Endodermal cell (in vitro differentiated cells): ENCODE data around the gene PRICKLE2. TPM values are rescaled to one million over a fixed set of nuclear protein-coding genes. Genes with fewer than 3 reads are reported as not detected.

Experiments used
- DNase-seq: peaks from one replicate; pipeline ENCODE4 v3.0.0-alpha.2; 2017
- H3K27ac ChIP-seq: 2 replicates; pipeline ENCODE4 v1.5.1; 2013; ENCODE audit warnings: mild to moderate bottlenecking, low read depth, low read length, moderate library complexity
- H3K27me3 ChIP-seq: 2 replicates; pipeline ENCODE4 v1.6.1; 2013; ENCODE audit warnings: mild to moderate bottlenecking, low read length, moderate library complexity; ENCODE audit not compliant: insufficient read depth, control insufficient read depth, poor library complexity, severe bottlenecking
- H3K36me3 ChIP-seq: 2 replicates; pipeline ENCODE4 v1.7.0; 2013; ENCODE audit warnings: mild to moderate bottlenecking, low read length, moderate library complexity; ENCODE audit not compliant: control insufficient read depth, insufficient read depth
- H3K4me1 ChIP-seq: one replicate; pipeline ENCODE4 v1.7.0; 2013; ENCODE audit warnings: low read length; ENCODE audit not compliant: control insufficient read depth, insufficient read depth
- H3K4me3 ChIP-seq: 2 replicates; pipeline ENCODE4 v1.5.1; 2013; ENCODE audit warnings: mild to moderate bottlenecking, low read length, moderate library complexity
- H3K9ac ChIP-seq: 2 replicates; pipeline ENCODE4 v1.6.1; 2013; ENCODE audit warnings: mild to moderate bottlenecking, low read length, moderate library complexity; ENCODE audit not compliant: poor library complexity, severe bottlenecking; ENCODE audit errors: extremely low read depth
- H3K9me3 ChIP-seq: 2 replicates; pipeline ENCODE4 v1.6.1; 2013; ENCODE audit warnings: mild to moderate bottlenecking, low read length, moderate library complexity; ENCODE audit not compliant: control insufficient read depth
- H3K27ac Mint-ChIP-seq: 2 replicates; pipeline ENCODE4 v1.8.0; 2020; ENCODE audit warnings: mixed read lengths
- H3K27me3 Mint-ChIP-seq: 2 replicates; pipeline ENCODE4 v1.8.0; 2021; ENCODE audit warnings: mild to moderate bottlenecking, mixed read lengths; ENCODE audit not compliant: insufficient read depth
- H3K36me3 Mint-ChIP-seq: 2 replicates; pipeline ENCODE4 v1.8.0; 2020; ENCODE audit warnings: low read depth, mixed read lengths
- H3K4me1 Mint-ChIP-seq: 2 replicates; pipeline ENCODE4 v1.8.0; 2020; ENCODE audit warnings: mixed read lengths
- H3K4me3 Mint-ChIP-seq: 2 replicates; pipeline ENCODE4 v1.8.0; 2020; ENCODE audit warnings: mild to moderate bottlenecking, moderate library complexity, mixed read lengths
- H3K9me3 Mint-ChIP-seq: 2 replicates; pipeline ENCODE4 v1.8.0; 2020; ENCODE audit warnings: mild to moderate bottlenecking, mixed read lengths
- WGBS, 2 experiments: methylation state at CpG; one replicate each; pipeline versions ENCODE4 v1.1.5 to v1.1.7; 2013; ENCODE audit warnings: missing lambda C conversion rate in 2 of 2, mixed read lengths in 1 of 2; ENCODE audit not compliant: insufficient coverage in 1 of 2, insufficient read length in 1 of 2; 5-methylcytosine and 5-hydroxymethylcytosine counted together
- total RNA-seq, 2 donors: library from RNA; stranded (reverse); fragmentation: NEBNext Ultra II Directional in 1 of 2; extraction: Animal tissue kit (Norgen Biotek cat#: 25700) in 1 of 2; gene quantifications; 2 replicates in 1 of 2; 3 replicates in 1 of 2; pipeline ENCODE4 v1.2.1, GENCODE V29; 2021
- TF ChIP-seq, protein P1 (sequence below): fragments of 200-600 bp; sonication (generic); conservative IDR thresholded peaks from 2 replicates; pipeline ENCODE4 v1.5.0; 2021; ENCODE audit warnings: antibody characterized with exemption, mild to moderate bottlenecking

PRICKLE2 gene
- total RNA-seq, 2 donors from 2014 or later: 8.5 to 10.4 TPM

GRCh38 chr3:64152086-64152485 is 73.2 kb downstream of the PRICKLE2 start:
- Histone ChIP-seq H3K27me3 (no peaks in the 10 kb centered on the region), H3K4me3 (no peak overlapping the region), H3K36me3 (peaks cover 29% of the 10 kb centered on the region), H3K27ac (no peak overlapping the region), H3K9me3 (peaks cover 12% of the 10 kb centered on the region), H3K4me1 (peaks cover 3% of the 10 kb centered on the region), H3K9ac (no peak overlapping the region)
- no peaks in the 10 kb centered on the region for H3K9me3 Mint-ChIP-seq
- no peaks in the 10 kb centered on the region for H3K27me3 Mint-ChIP-seq
- 93 to 100% methylated on average over 2 of the region's 2 CpGs for WGBS, 2 experiments
- H3K36me3 Mint-ChIP-seq: peaks cover 36% of the 10 kb centered on the region
- TF ChIP-seq, protein P1, sequence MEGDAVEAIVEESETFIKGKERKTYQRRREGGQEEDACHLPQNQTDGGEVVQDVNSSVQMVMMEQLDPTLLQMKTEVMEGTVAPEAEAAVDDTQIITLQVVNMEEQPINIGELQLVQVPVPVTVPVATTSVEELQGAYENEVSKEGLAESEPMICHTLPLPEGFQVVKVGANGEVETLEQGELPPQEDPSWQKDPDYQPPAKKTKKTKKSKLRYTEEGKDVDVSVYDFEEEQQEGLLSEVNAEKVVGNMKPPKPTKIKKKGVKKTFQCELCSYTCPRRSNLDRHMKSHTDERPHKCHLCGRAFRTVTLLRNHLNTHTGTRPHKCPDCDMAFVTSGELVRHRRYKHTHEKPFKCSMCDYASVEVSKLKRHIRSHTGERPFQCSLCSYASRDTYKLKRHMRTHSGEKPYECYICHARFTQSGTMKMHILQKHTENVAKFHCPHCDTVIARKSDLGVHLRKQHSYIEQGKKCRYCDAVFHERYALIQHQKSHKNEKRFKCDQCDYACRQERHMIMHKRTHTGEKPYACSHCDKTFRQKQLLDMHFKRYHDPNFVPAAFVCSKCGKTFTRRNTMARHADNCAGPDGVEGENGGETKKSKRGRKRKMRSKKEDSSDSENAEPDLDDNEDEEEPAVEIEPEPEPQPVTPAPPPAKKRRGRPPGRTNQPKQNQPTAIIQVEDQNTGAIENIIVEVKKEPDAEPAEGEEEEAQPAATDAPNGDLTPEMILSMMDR: no peak
- DNase-seq: no peak
- H3K27ac Mint-ChIP-seq: no peak overlapping the region
- H3K4me3 Mint-ChIP-seq: no peak overlapping the region
- H3K4me1 Mint-ChIP-seq: peaks cover 11% of the 10 kb centered on the region

GRCh38 chr3:64151342-64151871 is 73.9 kb downstream of the PRICKLE2 start:
- Histone ChIP-seq H3K4me1 (no peaks in the 10 kb centered on the region), H3K27ac (peak overlapping the region; percentile 13), H3K36me3 (peaks cover 27% of the 10 kb centered on the region), H3K27me3 (no peaks in the 10 kb centered on the region), H3K9me3 (peaks cover 12% of the 10 kb centered on the region), H3K4me3 (no peak overlapping the region), H3K9ac (no peak overlapping the region)
- DNase-seq: no peak
- no peaks in the 10 kb centered on the region for H3K9me3 Mint-ChIP-seq
- peaks cover 4% of the 10 kb centered on the region for H3K4me1 Mint-ChIP-seq
- no peak overlapping the region for H3K27ac Mint-ChIP-seq
- TF ChIP-seq, protein P1: no peak
- H3K36me3 Mint-ChIP-seq: peaks cover 42% of the 10 kb centered on the region
- no peaks in the 10 kb centered on the region for H3K27me3 Mint-ChIP-seq
- whole genome bisulfite sequencing, 2 experiments: 95 to 98% methylated on average over 5 of the region's 5 CpGs
- H3K4me3 Mint-ChIP-seq: no peak overlapping the region

DNA sequence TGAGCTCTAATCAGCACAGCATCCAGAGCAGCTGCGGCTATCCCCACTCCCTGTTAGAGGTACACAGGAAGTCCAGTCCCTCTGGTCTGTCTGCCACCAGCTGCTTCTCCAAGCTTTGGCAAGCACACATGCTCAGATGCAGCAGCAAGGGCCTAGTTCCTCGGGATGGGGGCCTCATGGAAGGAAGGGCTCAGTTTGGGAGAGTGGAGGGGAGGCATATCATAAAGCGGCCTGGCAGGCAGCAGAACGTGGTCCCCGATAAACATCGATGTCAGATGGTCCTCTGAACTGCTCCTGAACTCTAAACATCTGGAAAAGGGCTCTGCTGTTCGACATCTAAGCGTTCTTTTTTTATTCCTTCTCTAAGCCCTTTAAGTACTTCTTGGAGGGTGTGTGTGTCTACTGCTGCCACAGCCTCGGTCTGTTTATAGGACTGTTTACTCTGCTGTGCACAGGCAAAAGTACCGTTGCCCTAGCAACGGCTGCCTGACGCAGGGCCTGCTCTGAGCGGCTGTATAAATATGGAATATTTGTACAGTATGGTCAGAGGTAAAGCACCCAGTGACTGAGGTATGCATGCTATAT is 74.6 kb downstream of the PRICKLE2 start:
- Histone ChIP-seq H3K27ac (no peak overlapping the region), H3K9me3 (peaks cover 12% of the 10 kb centered on the region), H3K9ac (no peak overlapping the region), H3K27me3 (no peaks in the 10 kb centered on the region), H3K4me1 (no peaks in the 10 kb centered on the region), H3K4me3 (no peak overlapping the region), H3K36me3 (peaks cover 20% of the 10 kb centered on the region)
- Mint-ChIP-seq H3K9me3 (no peaks in the 10 kb centered on the region), H3K27me3 (no peaks in the 10 kb centered on the region), H3K27ac (no peak overlapping the region), H3K4me1 (peaks cover 4% of the 10 kb centered on the region), H3K36me3 (peaks cover 48% of the 10 kb centered on the region), H3K4me3 (no peak overlapping the region)
- 94 to 95% methylated on average over 11 to 13 of the region's 13 CpGs for WGBS, 2 experiments
- no peak for DNase-seq
- TF ChIP-seq, protein P1: no peak
